Panc1 (cell line): ENCODE measurements around the gene USPL1. TPM values are rescaled to one million over a fixed set of nuclear protein-coding genes. Genes with fewer than 3 reads are reported as not detected.

Source experiments
- ATAC-seq: fragments of 200-7000 bp; cut with Tn5 transposase; 2 replicates; pipeline ENCODE4 v1.9.1; 2020; ENCODE audit warnings: mild to moderate bottlenecking, moderate library complexity
- BruUV-seq: library from RNA; stranded (reverse); fragments of 400-500 nt; replicated peaks from 2 replicates; lab custom pipeline; 2021; lab: Mats Ljungman, UMichigan
- CTCF ChIA-PET: fragments of 300-600 bp; sonication (Branson Sonifier 250); formaldehyde crosslinking; loops from one replicate; lab custom pipeline; 2022; ENCODE audit warnings: antibody characterized with exemption; lab: Charles Lee
- POLR2A ChIA-PET: fragments of 300-600 bp; sonication (Branson Sonifier 250); formaldehyde crosslinking; loops from one replicate; lab custom pipeline; 2022; ENCODE audit warnings: antibody characterized with exemption; lab: Charles Lee
- DNase-seq: peaks from one replicate; pipeline ENCODE4 v3.0.0-alpha.2; 2010; ENCODE audit warnings: low read depth, low spot score
- H3K27ac ChIP-seq: 2 replicates; pipeline ENCODE4 v1.5.1; 2011; ENCODE audit warnings: mild to moderate bottlenecking, low read length, inconsistent platforms
- H3K27me3 ChIP-seq: fragments of 200-500 bp; sonication (Bioruptor generic); 2 replicates; pipeline ENCODE4 v1.6.0; 2014; ENCODE audit warnings: low read length, inconsistent platforms; ENCODE audit not compliant: control insufficient read depth, insufficient read depth
- H3K36me3 ChIP-seq: fragments of 200-500 bp; sonication (Bioruptor generic); 2 replicates; pipeline ENCODE4 v1.5.1; 2014; ENCODE audit warnings: inconsistent platforms, mild to moderate bottlenecking, low read length, moderate library complexity; ENCODE audit not compliant: control insufficient read depth, insufficient read depth
- H3K4me1 ChIP-seq: 2 replicates; pipeline ENCODE4 v1.5.1; 2011; ENCODE audit warnings: inconsistent platforms, mild to moderate bottlenecking, low read length, moderate library complexity; ENCODE audit not compliant: control insufficient read depth, insufficient read depth
- H3K4me3 ChIP-seq, 2 experiments: 2 replicates each; pipeline ENCODE4 v1.5.1; 2011 to 2012; ENCODE audit warnings: low read depth in 2 of 2, low read length in 2 of 2, mild to moderate bottlenecking in 2 of 2, inconsistent platforms in 1 of 2, moderate library complexity in 1 of 2
- H3K9me3 ChIP-seq: fragments of 200-500 bp; sonication (Bioruptor generic); 2 replicates; pipeline ENCODE4 v1.5.1; 2014; ENCODE audit warnings: low read depth, mild to moderate bottlenecking, inconsistent platforms, low read length, moderate library complexity; ENCODE audit not compliant: control insufficient read depth, insufficient read depth
- POLR2AphosphoS5 ChIP-seq: IDR thresholded peaks from 2 replicates; pipeline ENCODE4 v1.6.1; 2012; ENCODE audit warnings: mild to moderate bottlenecking, low read depth, low read length, moderate library complexity
- SIN3A ChIP-seq: IDR thresholded peaks from 2 replicates; pipeline ENCODE4 v1.6.1; 2012; ENCODE audit warnings: low read depth, mild to moderate bottlenecking, low read length, moderate library complexity, borderline replicate concordance; ENCODE audit not compliant: insufficient read depth
- TCF7L2 ChIP-seq: IDR thresholded peaks from 2 replicates; pipeline ENCODE4 v1.6.1; 2011; ENCODE audit warnings: mild to moderate bottlenecking, low read depth, low read length, inconsistent platforms
- in situ Hi-C: cut with HindIII; loops from 2 replicates; pipeline ENCODE4 v1.10.0; 2016; ENCODE audit warnings: low sequenced_read_pairs, low pct_unique_long_range_greater_than_20kb
- intact Hi-C: fragments of 100-400 bp; cut with micrococcal nuclease; formaldehyde crosslinking; loops from one replicate; pipeline ENCODE4 v1.10.0; 2022; ENCODE audit not compliant: unreplicated experiment
- total RNA-seq: library from RNA; stranded (reverse); gene quantifications from one replicate; pipeline ENCODE4 v1.2.1, GENCODE V29; 2021; ENCODE audit not compliant: unreplicated experiment
- TF ChIP-seq, protein P1 (sequence below), 2 experiments: IDR thresholded peaks; 2 replicates each; pipeline ENCODE4 v1.6.1; 2011 to 2012; ENCODE audit warnings: low read depth in 2 of 2, control low read depth in 1 of 2, low read length in 1 of 2, mild to moderate bottlenecking in 1 of 2, moderate library complexity in 1 of 2; ENCODE audit not compliant: insufficient read depth in 1 of 2
- TF ChIP-seq, protein P2 (sequence below): fragments of 450-650 bp; IDR thresholded peaks from 2 replicates; pipeline ENCODE4 v1.5.1; 2017; ENCODE audit warnings: mild to moderate bottlenecking

USPL1 gene
- total RNA-seq, 1 experiment from 2014 or later: 19.5 TPM

DNA sequence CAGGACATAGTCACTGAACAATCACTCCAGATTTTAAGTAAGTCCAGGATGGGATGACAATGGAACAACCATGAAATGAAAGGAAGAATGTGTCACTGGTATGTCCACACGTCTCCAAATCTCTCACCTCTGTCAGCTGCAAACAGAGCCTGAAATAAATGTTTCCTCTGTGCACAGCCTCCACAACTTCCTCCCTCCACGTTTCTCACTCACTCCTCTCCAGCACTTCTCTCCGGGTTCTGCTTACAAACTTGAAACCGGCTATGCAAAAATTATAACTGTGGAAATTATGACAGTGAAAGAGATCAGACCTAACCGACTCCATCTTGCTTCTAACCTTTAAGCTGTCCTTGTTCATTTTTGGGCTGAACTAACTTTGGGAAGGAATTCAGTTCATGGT, 82.6 kb downstream of the USPL1 start:
- H3K4me1 ChIP-seq: no peaks in the 10 kb centered on the region; the same call in 1 of the 2 replicates
- in situ Hi-C loops: no loop called here
- no peaks in the 10 kb centered on the region for H3K9me3 ChIP-seq
- no peak for DNase-seq
- CTCF ChIA-PET: no interaction called here
- no peaks in the 10 kb centered on the region for H3K36me3 ChIP-seq
- no peak for TF ChIP-seq POLR2AphosphoS5
- TF ChIP-seq, protein P1, sequence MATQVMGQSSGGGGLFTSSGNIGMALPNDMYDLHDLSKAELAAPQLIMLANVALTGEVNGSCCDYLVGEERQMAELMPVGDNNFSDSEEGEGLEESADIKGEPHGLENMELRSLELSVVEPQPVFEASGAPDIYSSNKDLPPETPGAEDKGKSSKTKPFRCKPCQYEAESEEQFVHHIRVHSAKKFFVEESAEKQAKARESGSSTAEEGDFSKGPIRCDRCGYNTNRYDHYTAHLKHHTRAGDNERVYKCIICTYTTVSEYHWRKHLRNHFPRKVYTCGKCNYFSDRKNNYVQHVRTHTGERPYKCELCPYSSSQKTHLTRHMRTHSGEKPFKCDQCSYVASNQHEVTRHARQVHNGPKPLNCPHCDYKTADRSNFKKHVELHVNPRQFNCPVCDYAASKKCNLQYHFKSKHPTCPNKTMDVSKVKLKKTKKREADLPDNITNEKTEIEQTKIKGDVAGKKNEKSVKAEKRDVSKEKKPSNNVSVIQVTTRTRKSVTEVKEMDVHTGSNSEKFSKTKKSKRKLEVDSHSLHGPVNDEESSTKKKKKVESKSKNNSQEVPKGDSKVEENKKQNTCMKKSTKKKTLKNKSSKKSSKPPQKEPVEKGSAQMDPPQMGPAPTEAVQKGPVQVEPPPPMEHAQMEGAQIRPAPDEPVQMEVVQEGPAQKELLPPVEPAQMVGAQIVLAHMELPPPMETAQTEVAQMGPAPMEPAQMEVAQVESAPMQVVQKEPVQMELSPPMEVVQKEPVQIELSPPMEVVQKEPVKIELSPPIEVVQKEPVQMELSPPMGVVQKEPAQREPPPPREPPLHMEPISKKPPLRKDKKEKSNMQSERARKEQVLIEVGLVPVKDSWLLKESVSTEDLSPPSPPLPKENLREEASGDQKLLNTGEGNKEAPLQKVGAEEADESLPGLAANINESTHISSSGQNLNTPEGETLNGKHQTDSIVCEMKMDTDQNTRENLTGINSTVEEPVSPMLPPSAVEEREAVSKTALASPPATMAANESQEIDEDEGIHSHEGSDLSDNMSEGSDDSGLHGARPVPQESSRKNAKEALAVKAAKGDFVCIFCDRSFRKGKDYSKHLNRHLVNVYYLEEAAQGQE (IDR thresholded peaks at IDR 0.05; ENCODE audit: insufficient read depth in 1 of 2, low read depth in 2 of 2, low read length in 1 of 2): no peak
- no peak for TF ChIP-seq TCF7L2
- TF ChIP-seq SIN3A: no peak
- TF ChIP-seq, protein P2, sequence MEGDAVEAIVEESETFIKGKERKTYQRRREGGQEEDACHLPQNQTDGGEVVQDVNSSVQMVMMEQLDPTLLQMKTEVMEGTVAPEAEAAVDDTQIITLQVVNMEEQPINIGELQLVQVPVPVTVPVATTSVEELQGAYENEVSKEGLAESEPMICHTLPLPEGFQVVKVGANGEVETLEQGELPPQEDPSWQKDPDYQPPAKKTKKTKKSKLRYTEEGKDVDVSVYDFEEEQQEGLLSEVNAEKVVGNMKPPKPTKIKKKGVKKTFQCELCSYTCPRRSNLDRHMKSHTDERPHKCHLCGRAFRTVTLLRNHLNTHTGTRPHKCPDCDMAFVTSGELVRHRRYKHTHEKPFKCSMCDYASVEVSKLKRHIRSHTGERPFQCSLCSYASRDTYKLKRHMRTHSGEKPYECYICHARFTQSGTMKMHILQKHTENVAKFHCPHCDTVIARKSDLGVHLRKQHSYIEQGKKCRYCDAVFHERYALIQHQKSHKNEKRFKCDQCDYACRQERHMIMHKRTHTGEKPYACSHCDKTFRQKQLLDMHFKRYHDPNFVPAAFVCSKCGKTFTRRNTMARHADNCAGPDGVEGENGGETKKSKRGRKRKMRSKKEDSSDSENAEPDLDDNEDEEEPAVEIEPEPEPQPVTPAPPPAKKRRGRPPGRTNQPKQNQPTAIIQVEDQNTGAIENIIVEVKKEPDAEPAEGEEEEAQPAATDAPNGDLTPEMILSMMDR: no peak
- no TSS peak for BruUV-seq
- H3K27me3 ChIP-seq: no peaks in the 10 kb centered on the region
- ATAC-seq: no peak
- H3K27ac ChIP-seq: no peak overlapping the region
- intact Hi-C loops: no loop called here
- POLR2A ChIA-PET: no interaction called here
- no peak overlapping the region for H3K4me3 ChIP-seq

DNA sequence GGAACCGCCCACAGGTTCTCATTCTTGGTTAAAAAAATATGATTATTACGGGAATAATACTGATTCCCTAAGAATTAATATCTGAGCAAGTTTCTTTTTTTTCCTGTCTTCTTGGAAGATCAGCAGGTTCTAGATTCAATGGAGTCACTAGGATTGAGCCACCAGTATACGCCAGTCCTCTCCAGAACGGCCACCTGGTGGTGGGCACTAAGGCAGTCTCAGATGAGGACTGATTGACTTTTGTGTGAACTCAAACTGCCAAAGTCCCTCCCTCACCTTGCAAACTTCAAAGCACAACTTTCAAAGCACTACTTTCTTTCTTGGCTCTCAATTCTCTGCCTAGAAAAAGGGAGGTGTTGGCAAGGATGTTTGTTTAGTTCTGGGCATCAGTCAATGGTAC, 84.3 kb downstream of the USPL1 start:
- no peaks in the 10 kb centered on the region for H3K36me3 ChIP-seq
- no peak overlapping the region for H3K4me3 ChIP-seq
- no peaks in the 10 kb centered on the region for H3K27me3 ChIP-seq
- H3K27ac ChIP-seq: no peak overlapping the region
- POLR2A ChIA-PET: no interaction called here
- intact Hi-C loops (no loop called here), in situ Hi-C loops (no loop called here)
- no peaks in the 10 kb centered on the region; the same call in 1 of the 2 replicates for H3K4me1 ChIP-seq
- CTCF ChIA-PET: no interaction called here
- TF ChIP-seq, protein P1 (IDR thresholded peaks at IDR 0.05; ENCODE audit: insufficient read depth in 1 of 2, low read depth in 2 of 2, low read length in 1 of 2): no peak
- TF ChIP-seq, protein P2: peak; percentile 15; the same call in 1 of the 2 replicates
- DNase-seq (no peak), ATAC-seq (no peak)
- H3K9me3 ChIP-seq: no peaks in the 10 kb centered on the region
- BruUV-seq: no TSS peak
